Measurements from ENCODE around the gene TAB2. TPM values are rescaled to one million over a fixed set of nuclear protein-coding genes. Genes with fewer than 3 reads are reported as not detected.

Gene TAB2
- total RNA-seq, 4 donors from 2014 or later = 49.8 to 81.8 (median 74.1) TPM

DNA sequence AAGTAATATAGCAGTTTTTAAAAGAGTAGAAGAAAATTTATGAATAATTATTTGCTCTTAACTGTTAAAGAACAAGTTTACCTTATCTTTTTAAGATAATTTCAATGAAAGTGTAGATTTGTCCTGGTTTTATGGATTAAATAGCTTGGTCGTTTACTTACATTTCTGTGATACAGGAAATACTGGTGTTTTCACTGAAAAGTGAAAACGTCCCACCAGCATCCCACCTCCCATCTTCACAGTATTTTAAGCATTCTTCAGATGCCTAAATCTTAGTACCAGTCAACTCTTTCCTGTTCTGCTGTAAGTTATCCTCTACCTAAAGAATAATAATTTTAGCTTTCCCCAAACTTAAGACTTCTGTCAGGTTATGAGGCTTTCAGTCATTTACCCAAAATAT is 5.8 kb downstream of the TAB2 start:
- WGBS = 39% methylated on average over 2 of the region's 2 CpGs
- DNase-seq (ENCODE audit: low spot score in 2 of 2) = no peak
- TF ChIP-seq CTCF (IDR thresholded peaks at IDR 0.05) (no peak), POLR2AphosphoS5 (IDR thresholded peaks at IDR 0.05) (no peak), EP300 (IDR thresholded peaks at IDR 0.05) (no peak), POLR2A (IDR thresholded peaks at IDR 0.05) (no peak)
- Histone ChIP-seq H3K4me3 (no peak overlapping the region), H3K9me3 (no peaks in the 10 kb centered on the region), H3K27me3 (no peaks in the 10 kb centered on the region), H3K4me1 (peaks cover 41% of the 10 kb centered on the region), H3K36me3 (no peaks in the 10 kb centered on the region), H3K27ac (no peak overlapping the region)

- no peak overlapping the region for H3K4me3 ChIP-seq
- no peaks in the 10 kb centered on the region for H3K27me3 ChIP-seq
- DNase-seq (ENCODE audit: low spot score in 2 of 2) = no peak
- H3K9me3 ChIP-seq = no peaks in the 10 kb centered on the region
- no peak overlapping the region for H3K27ac ChIP-seq
- H3K4me1 ChIP-seq = peaks cover 39% of the 10 kb centered on the region
- no peak for TF ChIP-seq EP300 (IDR thresholded peaks at IDR 0.05)
- TF ChIP-seq CTCF (IDR thresholded peaks at IDR 0.05) = no peak
- no peak for TF ChIP-seq POLR2AphosphoS5 (IDR thresholded peaks at IDR 0.05)
- no peak for TF ChIP-seq POLR2A (IDR thresholded peaks at IDR 0.05)
- no peaks in the 10 kb centered on the region for H3K36me3 ChIP-seq
- WGBS = 54% methylated on average over 2 of the region's 2 CpGs
These were observed 6.4 kb downstream of the TAB2 start for GRCh38 chr6:149323925-149324324.

DNA sequence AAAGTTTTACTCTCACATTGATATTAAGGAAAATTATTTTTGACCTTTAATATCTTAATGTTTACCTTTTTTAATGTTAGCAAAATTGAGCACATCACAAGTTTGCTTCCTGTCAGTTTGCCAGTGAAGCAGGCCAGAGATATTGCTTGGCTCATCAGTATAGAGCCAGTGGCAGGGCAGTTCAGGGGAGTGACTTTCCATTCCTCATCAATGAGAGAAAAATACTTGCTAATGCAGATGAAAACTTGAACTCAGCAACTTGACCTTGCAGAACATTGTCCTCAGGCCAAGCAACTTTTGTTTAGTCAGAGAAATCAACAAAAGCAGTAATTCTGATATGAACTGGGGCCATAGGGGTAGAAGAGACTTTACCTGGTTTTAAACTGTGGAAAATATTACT is 6.9 kb downstream of the TAB2 start:
- Histone ChIP-seq H3K36me3 (no peaks in the 10 kb centered on the region), H3K4me1 (peaks cover 34% of the 10 kb centered on the region), H3K27me3 (no peaks in the 10 kb centered on the region), H3K27ac (no peak overlapping the region), H3K4me3 (no peak overlapping the region), H3K9me3 (no peaks in the 10 kb centered on the region)
- TF ChIP-seq CTCF (IDR thresholded peaks at IDR 0.05) (no peak), POLR2AphosphoS5 (IDR thresholded peaks at IDR 0.05) (no peak), EP300 (IDR thresholded peaks at IDR 0.05) (no peak), POLR2A (IDR thresholded peaks at IDR 0.05) (no peak)
- no peak for DNase-seq (ENCODE audit: low spot score in 2 of 2)

DNA sequence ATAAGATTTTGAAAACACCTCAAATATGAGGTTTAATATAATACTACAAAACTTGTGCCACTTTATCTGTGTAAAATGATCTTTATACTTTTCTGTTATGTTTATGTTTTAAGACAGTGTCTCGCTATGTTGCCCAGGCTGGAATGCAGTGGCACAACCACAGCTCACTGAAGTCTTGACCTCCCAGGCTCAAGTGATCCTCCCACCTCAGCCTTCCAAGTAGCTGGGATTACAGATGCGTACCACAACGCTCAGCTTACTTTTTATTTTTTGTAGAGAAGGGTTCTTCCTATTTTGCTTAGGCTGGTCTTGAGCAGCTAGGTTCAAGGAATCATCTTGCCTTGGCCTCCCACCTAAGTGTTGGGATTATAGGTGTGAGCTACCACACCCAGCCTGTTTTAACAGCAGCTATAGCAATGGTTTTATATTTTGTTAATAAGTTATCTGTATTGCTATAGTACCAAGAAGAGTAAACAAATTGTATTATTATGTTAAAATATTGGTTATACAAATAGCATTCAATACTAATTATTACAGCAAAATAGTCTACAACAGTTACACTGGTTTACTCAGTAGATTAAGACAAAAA is 8.2 kb downstream of the TAB2 start:
- no peak overlapping the region for H3K27ac ChIP-seq
- no peaks in the 10 kb centered on the region for H3K36me3 ChIP-seq
- H3K9me3 ChIP-seq = no peaks in the 10 kb centered on the region
- no peaks in the 10 kb centered on the region for H3K27me3 ChIP-seq
- H3K4me3 ChIP-seq = no peak overlapping the region
- peaks cover 30% of the 10 kb centered on the region for H3K4me1 ChIP-seq
- no peak for TF ChIP-seq EP300 (IDR thresholded peaks at IDR 0.05)
- no peak for TF ChIP-seq POLR2AphosphoS5 (IDR thresholded peaks at IDR 0.05)
- no peak for TF ChIP-seq POLR2A (IDR thresholded peaks at IDR 0.05)
- DNase-seq (ENCODE audit: low spot score in 2 of 2) = no peak
- WGBS = 92% methylated on average over 3 of the region's 3 CpGs

DNA sequence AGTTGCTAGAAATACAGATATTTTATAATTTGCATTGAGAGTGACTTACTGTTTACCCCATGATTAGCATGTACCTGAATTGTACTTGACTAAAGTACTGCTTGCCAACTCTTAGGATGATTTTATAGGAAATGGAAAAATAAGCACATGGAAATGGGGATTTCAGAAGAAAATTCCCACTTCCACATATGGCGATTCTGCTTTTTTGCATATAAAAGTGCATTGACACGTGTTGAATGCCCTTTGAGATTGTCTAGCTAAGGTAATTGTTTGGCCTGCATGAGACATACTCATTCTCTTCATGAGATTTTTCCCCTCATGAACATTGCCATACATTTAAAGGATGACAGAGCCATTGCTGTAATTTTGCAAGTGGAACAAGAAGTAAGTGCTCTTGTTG is 10.1 kb downstream of the TAB2 start:
- 89% methylated on average over 2 of the region's 2 CpGs for WGBS
- H3K27ac ChIP-seq = no peak overlapping the region
- H3K4me3 ChIP-seq = no peak overlapping the region
- no peak for DNase-seq (ENCODE audit: low spot score in 2 of 2)
- H3K9me3 ChIP-seq = no peaks in the 10 kb centered on the region
- peaks cover 39% of the 10 kb centered on the region for H3K4me1 ChIP-seq
- H3K27me3 ChIP-seq = no peaks in the 10 kb centered on the region
- no peaks in the 10 kb centered on the region for H3K36me3 ChIP-seq
- TF ChIP-seq POLR2A (IDR thresholded peaks at IDR 0.05) (no peak), CTCF (IDR thresholded peaks at IDR 0.05) (no peak), EP300 (IDR thresholded peaks at IDR 0.05) (no peak), POLR2AphosphoS5 (IDR thresholded peaks at IDR 0.05) (no peak)

- H3K36me3 ChIP-seq = no peaks in the 10 kb centered on the region
- H3K27ac ChIP-seq = no peak overlapping the region
- no peaks in the 10 kb centered on the region for H3K9me3 ChIP-seq
- DNase-seq (ENCODE audit: low spot score in 2 of 2) = no peak
- no peaks in the 10 kb centered on the region for H3K27me3 ChIP-seq
- WGBS = 92% methylated on average over 4 of the region's 4 CpGs
- no peak overlapping the region for H3K4me3 ChIP-seq
- TF ChIP-seq EP300 (IDR thresholded peaks at IDR 0.05) = no peak
- TF ChIP-seq POLR2A (IDR thresholded peaks at IDR 0.05) = no peak
- TF ChIP-seq CTCF (IDR thresholded peaks at IDR 0.05) = no peak
- TF ChIP-seq POLR2AphosphoS5 (IDR thresholded peaks at IDR 0.05) = no peak
- peaks cover 44% of the 10 kb centered on the region for H3K4me1 ChIP-seq
These were observed 10.6 kb downstream of the TAB2 start for GRCh38 chr6:149328083-149328482.

All from suprapubic skin (tissue), 4 donors.